HG03469 (cell line): ENCODE results near the gene MGME1.
"Not testable (repeated sequence)": the region's sequence is repeated elsewhere in the genome, so short reads cannot be mapped to it uniquely, and the experiment has no call there.

Experiments used
- ATAC-seq: cut with Tn5 transposase; IDR thresholded peaks from one replicate; pipeline ENCODE4 v1.9.1; 2021; ENCODE audit warnings: mild to moderate bottlenecking, moderate library complexity, moderate number of reproducible peaks; ENCODE audit not compliant: unreplicated experiment

The MGME1 gene

GRCh38 chr20:18018100-18018499 lies 49.3 kb downstream of the MGME1 start:
- no peak for ATAC-seq

- peak; percentile 48 for ATAC-seq
Measured at GRCh38 chr20:18019068-18019467, 50.2 kb downstream of the MGME1 start.

GRCh38 chr20:18020931-18021330 lies 52.1 kb downstream of the MGME1 start:
- ATAC-seq: no peak

DNA sequence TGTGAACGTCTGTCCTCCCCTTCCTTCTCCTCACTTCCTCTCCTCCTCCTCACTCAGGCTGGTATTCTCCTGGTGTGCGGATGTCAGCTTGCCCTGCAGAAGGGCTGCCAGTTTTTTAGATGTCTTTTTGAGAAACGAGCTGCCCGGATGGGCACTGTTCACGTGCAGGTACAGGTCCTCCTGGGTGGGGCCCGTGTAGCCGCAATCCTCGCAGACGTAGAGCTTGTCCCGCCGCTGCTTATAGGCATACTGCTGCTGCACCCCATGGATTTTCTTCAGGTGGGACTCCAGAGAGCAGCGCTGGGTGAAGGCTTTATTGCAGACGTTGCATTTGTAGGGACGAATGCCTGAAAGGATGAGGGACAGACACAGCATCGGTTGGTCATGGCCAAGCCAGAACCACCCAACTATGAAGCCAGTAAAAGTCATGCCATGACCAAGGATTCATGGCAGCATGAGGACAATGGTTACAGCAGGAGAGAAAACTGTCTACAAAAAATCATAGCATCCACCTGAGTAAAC lies 55.8 kb downstream of the MGME1 start:
- no peak for ATAC-seq

DNA sequence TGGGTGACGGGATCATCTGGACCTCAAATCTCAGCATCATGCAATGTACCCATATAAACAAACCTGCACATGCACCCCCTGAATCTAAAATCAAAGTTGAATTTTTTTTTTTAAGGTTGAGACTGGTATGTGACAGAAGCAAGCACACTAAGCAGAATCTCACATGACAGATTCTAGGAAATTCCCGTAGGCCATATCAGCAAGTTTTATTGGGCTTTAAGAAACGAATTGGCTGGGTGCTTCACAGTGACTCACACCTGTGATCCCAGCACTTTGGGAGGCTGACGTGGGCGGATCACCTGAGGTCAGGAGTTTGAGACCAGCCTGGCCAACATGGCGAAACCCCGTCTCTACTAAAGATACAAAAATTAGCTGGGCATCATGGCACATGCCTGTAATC lies 58.2 kb downstream of the MGME1 start:
- ATAC-seq: not testable (repeated sequence)

GRCh38 chr20:18030020-18030419 lies 61.2 kb downstream of the MGME1 start:
- ATAC-seq: no peak

GRCh38 chr20:18031050-18031449 lies 62.2 kb downstream of the MGME1 start:
- no peak for ATAC-seq

- ATAC-seq: no peak
Measured at GRCh38 chr20:18031888-18032509, 63.2 kb downstream of the MGME1 start.

- ATAC-seq: no peak
Measured at GRCh38 chr20:18032977-18033892, 64.4 kb downstream of the MGME1 start.

DNA sequence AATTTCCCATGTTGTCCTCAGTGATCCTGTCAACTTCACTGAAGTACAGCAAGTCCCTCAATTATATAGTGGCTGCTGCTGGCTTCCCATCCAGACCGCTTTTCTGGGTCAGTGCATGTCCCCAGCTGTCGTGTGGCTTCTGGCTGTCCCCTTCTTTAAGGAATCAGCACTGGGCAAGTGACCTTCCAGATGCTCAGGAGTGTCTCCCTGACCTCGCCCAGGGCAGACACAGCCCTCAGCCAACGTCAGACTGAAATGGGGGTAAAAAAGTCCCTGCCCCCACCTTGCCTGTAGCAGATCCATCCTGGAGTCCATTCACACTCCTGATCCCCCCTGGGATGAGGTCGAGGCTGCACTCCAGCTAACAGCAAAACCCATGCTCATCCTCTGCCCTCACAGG lies 65.2 kb downstream of the MGME1 start:
- ATAC-seq: no peak

DNA sequence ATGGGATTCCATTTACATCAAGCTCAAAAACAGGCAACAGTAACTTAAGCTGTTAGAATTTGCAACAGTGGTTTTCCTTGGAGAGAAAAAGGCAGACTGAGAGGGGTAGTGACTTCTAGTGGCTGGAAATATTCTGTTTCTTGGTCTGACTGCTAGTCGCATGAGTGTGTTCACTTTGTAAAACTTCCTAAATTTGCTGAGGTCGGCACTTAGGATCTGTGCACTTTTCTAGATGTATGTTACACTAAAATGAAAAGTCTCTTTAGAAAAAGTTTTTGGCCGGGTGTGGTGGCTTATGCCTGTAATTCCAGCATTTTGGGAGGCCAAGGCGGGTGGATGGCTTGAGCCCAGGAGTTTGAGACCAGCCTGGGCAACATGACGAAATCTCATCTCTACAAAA lies 70.2 kb downstream of the MGME1 start:
- no peak for ATAC-seq
